Activated T-helper 2 cell treated with anti-CD3 and anti-CD28 coated beads, Interferon-gamma antibody, Interleukin-2, Interleukin-4, amounts not matched to agents 10 μg/mL and 5 μg/mL and 100 μg/mL, durations not matched to agents 14 hours and 24 hours and 36 hours (primary cell): ENCODE results near the gene ARIH1. TPM values are rescaled to one million over a fixed set of nuclear protein-coding genes. Genes with fewer than 3 reads are reported as not detected.
"Not testable (repeated sequence)": the region's sequence is repeated elsewhere in the genome, so short reads cannot be mapped to it uniquely, and the experiment has no call there.

Experiments
- DNase-seq: peaks from one replicate; pipeline ENCODE4 v3.0.0; 2021; ENCODE audit warnings: low spot score
- H3K27ac Mint-ChIP-seq: one replicate; pipeline ENCODE4 v1.8.0; 2021; ENCODE audit warnings: mixed read lengths
- H3K27me3 Mint-ChIP-seq: one replicate; pipeline ENCODE4 v1.8.0; 2021; ENCODE audit warnings: low read depth, mixed read lengths
- H3K36me3 Mint-ChIP-seq: one replicate; pipeline ENCODE4 v1.8.0; 2021; ENCODE audit warnings: low read depth, mixed read lengths
- H3K4me1 Mint-ChIP-seq: one replicate; pipeline ENCODE4 v1.8.0; 2021; ENCODE audit warnings: low read depth, mixed read lengths
- H3K4me3 Mint-ChIP-seq: one replicate; pipeline ENCODE4 v1.8.0; 2021; ENCODE audit warnings: low read depth, mild to moderate bottlenecking, moderate library complexity, mixed read lengths
- H3K9me3 Mint-ChIP-seq: one replicate; pipeline ENCODE4 v1.8.0; 2021; ENCODE audit warnings: mixed read lengths
- intact Hi-C: fragments of 100-400 bp; cut with micrococcal nuclease; formaldehyde crosslinking; loops from one replicate; pipeline ENCODE4 v1.15.1; 2023
- total RNA-seq: library from RNA; stranded (reverse); gene quantifications from 2 replicates; pipeline ENCODE4 v1.2.3, GENCODE V29; 2022

ARIH1 gene, protein sequence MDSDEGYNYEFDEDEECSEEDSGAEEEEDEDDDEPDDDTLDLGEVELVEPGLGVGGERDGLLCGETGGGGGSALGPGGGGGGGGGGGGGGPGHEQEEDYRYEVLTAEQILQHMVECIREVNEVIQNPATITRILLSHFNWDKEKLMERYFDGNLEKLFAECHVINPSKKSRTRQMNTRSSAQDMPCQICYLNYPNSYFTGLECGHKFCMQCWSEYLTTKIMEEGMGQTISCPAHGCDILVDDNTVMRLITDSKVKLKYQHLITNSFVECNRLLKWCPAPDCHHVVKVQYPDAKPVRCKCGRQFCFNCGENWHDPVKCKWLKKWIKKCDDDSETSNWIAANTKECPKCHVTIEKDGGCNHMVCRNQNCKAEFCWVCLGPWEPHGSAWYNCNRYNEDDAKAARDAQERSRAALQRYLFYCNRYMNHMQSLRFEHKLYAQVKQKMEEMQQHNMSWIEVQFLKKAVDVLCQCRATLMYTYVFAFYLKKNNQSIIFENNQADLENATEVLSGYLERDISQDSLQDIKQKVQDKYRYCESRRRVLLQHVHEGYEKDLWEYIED
- total RNA-seq: 139 and 141 TPM in 2 replicates

DNA sequence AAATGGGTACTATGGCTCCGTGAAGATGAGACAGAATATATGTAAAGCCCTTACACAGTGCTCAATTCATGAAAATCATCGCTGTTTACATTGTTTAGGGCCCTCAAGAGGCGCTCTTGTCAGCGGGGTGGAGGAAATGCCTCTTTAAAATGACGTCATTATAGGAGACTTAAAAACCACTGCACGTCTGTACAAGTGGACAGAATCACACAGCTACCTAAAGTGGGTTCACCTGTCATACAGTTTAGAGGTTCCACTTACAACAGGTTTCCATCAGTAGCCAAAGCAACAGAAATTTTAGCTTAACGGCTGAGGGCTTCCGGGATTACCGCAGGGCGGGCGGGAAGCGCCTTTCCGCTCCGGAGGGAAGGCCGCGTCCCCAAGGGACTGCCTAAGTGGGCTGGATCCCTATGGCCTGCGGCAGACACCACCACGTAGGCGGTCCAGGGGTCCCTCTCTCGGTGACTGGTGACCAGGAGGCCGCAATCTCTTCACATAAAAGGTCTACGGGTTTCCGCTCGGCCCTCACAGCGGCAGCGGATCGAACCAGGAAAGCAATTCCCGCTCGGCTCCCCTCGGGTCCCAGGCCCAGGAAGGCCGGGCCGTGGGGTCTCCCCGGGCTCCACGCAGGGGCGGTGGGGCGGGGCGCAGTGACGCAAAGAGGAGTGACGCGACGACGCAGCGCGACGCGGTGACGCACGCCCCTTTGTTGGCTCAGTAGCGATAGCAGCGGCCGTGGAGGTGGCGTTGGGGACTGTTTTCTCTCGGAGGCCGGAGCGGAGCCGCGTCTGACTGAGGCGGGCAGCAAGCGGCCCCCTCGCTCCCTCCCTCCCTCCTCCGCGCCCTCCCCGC lies at the start of gene ARIH1:
Gene ARIH1, plus strand, starts transcription at position 717 of the 852 bp plus-strand sequence. CDS start 310 bp downstream, outside the sequence.
- Mint-ChIP-seq H3K9me3 (no peaks in the 10 kb centered on the region), H3K27ac (peak within 1 kb of the TSS; percentile 99), H3K4me1 (peaks cover 31% of the 10 kb centered on the region), H3K27me3 (no peaks in the 10 kb centered on the region), H3K36me3 (peaks cover 36% of the 10 kb centered on the region), H3K4me3 (peak within 1 kb of the TSS; percentile 95)
- intact Hi-C loops: loop anchor here (1.0 to 5.0 kb wide), 5 partner anchors 98 to 357 kb away; partner anchors contain the start of genes ADPGK, HEXA, MYO9A and PARP6
- peak; percentile 95 for DNase-seq

DNA sequence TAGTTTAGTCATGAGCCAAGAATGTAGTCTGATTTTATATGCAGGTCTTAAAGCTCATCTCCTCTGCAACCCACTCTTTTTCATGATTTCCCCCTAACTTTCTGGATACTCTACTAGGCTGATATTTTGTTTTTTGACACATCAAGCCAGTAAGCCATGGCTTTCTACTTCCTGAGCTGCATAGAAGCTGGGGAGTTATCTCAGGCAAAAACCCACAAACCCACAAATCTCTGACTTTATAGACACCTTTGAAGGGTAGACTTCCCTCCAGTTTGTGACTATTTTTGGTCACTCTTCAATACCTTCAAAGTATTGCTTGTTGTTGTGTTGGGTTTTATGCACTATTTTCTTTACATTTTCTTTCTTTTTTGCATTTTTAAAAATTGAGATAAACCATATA lies 47.4 kb upstream of the ARIH1 start:
- H3K27me3 Mint-ChIP-seq: peaks cover 14% of the 10 kb centered on the region
- H3K27ac Mint-ChIP-seq: no peak overlapping the region
- H3K36me3 Mint-ChIP-seq: no peaks in the 10 kb centered on the region
- H3K4me3 Mint-ChIP-seq: no peak overlapping the region
- H3K9me3 Mint-ChIP-seq: peaks cover 14% of the 10 kb centered on the region
- H3K4me1 Mint-ChIP-seq: peaks cover 2% of the 10 kb centered on the region
- DNase-seq: no peak
- intact Hi-C loops: no loop called here

DNA sequence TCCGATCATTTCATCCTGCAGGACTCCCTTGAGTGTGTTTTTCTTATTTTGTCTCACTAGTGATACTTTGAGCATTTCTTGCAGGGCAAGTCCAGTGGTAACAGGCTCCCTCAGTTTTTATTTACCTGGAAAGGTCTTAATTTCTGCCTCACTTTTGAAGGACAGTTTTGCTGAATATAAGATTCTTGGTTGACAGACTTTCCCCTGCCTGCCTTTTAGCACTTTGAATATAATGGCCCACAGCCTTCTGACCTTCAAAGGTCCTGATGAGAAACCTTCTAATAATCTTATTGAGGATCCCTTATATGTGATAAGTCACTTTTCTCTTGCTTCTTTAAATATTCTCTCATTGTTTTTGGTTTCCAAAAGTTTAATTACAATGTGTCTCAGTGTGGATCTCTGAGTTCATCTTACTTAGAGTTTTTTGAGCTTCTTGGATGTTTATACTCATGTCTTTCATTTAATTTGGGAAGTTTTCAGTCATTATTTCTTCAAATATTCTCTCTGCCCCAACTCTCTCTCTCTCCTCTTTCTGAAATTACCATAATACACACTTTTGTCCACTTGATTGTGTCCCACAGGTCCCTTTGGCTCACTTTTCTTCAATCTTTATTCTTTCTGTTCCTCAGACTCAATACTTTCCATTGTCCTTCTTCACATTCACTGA lies 36.3 kb upstream of the ARIH1 start:
- Mint-ChIP-seq H3K36me3 (no peaks in the 10 kb centered on the region), H3K4me3 (no peak overlapping the region), H3K27ac (no peak overlapping the region), H3K9me3 (peaks cover 13% of the 10 kb centered on the region), H3K27me3 (peaks cover 12% of the 10 kb centered on the region), H3K4me1 (no peaks in the 10 kb centered on the region)
- DNase-seq: no peak
- intact Hi-C loops: no loop called here

DNA sequence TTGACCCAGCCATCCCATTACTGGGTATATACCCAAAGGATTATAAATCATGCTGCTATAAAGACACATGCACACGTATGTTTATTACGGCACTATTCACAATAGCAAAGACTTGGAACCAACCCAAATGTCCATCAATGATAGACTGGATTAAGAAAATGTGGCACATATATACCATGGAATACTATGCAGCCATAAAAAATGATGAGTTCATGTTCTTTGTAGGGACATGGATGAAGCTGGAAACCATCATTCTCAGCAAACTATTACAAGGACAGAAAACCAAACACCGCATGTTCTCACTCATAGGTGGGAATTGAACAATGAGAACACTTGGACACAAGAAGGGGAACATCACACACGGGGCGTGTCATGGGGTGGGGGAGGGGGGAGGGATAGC lies 31.3 kb upstream of the ARIH1 start:
- H3K9me3 Mint-ChIP-seq, H3K36me3 Mint-ChIP-seq, H3K4me1 Mint-ChIP-seq, H3K27ac Mint-ChIP-seq, H3K27me3 Mint-ChIP-seq, intact Hi-C loops, DNase-seq, H3K4me3 Mint-ChIP-seq: not testable (repeated sequence)

DNA sequence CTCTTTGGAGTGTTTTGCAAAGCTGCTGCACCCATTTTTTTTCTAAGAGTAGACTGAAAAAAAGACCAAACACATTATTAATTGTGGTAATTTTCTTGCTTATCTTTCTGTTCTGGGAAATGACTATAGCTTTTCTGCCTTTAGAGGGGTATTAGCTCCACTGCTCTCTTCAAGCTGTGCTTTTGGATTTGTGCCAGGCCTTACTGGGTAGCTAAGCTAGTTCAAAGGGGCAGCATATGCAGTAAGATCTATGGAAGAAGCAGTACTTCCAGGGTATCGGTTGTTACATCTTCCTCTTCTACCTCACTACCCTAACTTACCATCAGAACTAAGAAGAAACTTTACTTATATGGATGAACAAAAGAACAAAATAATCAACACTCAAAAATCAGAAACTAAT lies 28.7 kb upstream of the ARIH1 start:
- no peaks in the 10 kb centered on the region for H3K36me3 Mint-ChIP-seq
- no peaks in the 10 kb centered on the region for H3K9me3 Mint-ChIP-seq
- no peaks in the 10 kb centered on the region for H3K4me1 Mint-ChIP-seq
- H3K4me3 Mint-ChIP-seq: no peak overlapping the region
- no peak for DNase-seq
- no peak overlapping the region for H3K27ac Mint-ChIP-seq
- peaks cover 6% of the 10 kb centered on the region for H3K27me3 Mint-ChIP-seq
- intact Hi-C loops: no loop called here

DNA sequence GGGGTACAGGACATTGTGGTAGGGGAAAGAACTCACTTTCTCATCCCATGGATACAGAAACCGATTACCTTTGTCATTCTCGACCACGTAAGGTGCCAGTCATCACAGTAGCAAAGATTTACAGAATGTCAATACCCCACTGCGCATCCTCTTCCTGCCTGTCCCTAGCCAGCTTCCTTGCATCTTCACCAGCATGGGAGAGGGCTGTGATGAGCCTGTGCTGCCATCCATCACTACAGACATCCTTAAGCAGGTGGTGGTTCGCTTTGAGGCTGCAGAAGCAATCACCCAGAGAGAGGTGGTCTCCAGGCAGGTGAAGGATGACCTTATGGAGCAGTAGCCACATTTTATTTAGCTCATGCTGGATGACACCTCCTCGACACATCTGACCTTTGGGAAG lies 23.3 kb upstream of the ARIH1 start:
- H3K27ac Mint-ChIP-seq: no peak overlapping the region
- H3K27me3 Mint-ChIP-seq: peaks cover 10% of the 10 kb centered on the region
- DNase-seq: no peak
- no peaks in the 10 kb centered on the region for H3K4me1 Mint-ChIP-seq
- no peaks in the 10 kb centered on the region for H3K36me3 Mint-ChIP-seq
- intact Hi-C loops: no loop called here
- H3K4me3 Mint-ChIP-seq: no peak overlapping the region
- H3K9me3 Mint-ChIP-seq: no peaks in the 10 kb centered on the region

DNA sequence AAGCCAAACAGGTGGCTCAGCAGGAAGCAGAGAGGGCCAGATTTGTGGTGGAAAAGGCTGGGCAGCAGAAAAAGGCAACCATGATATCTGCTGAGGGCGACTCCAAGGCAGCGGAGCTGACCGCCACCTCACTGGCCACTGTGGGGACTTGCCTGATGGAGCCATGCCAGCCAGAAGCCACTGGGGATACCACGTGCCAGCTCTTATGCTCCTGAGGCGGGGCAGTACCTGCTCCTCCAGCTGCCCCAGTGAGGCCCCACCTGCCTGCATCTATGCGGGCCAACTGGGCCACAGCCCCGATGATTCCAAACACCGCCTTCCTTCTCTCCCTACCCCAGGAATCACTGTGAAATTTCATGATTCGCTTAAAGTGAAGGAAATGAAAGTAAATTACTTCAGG lies 22.9 kb upstream of the ARIH1 start:
- Mint-ChIP-seq H3K27me3 (peaks cover 10% of the 10 kb centered on the region), H3K9me3 (no peaks in the 10 kb centered on the region), H3K4me1 (no peaks in the 10 kb centered on the region), H3K36me3 (no peaks in the 10 kb centered on the region), H3K4me3 (no peak overlapping the region), H3K27ac (no peak overlapping the region)
- DNase-seq: no peak
- intact Hi-C loops: no loop called here

DNA sequence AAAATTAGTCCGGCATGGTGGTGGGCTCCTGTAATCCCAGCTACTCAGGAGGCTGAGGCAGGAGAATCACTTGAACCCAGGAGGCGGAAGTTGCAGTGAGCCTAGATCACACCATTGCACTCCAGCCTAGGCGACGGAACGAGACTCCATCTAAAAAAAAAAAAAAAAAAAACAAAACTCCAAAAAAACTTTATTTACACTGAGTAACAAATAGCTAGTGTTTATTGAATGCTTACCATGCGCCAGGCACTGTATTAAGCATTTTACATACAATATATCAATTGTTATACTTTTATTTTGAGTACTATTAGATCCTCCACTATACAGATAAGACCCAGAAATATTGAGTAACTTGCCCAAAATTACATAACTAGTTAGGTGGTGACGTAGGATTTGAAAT lies 17.4 kb upstream of the ARIH1 start:
- Mint-ChIP-seq H3K4me1 (peaks cover under 1% of the 10 kb centered on the region), H3K27ac (no peak overlapping the region), H3K36me3 (no peaks in the 10 kb centered on the region), H3K27me3 (peaks cover 6% of the 10 kb centered on the region), H3K9me3 (no peaks in the 10 kb centered on the region), H3K4me3 (no peak overlapping the region)
- DNase-seq: no peak
- intact Hi-C loops: no loop called here

DNA sequence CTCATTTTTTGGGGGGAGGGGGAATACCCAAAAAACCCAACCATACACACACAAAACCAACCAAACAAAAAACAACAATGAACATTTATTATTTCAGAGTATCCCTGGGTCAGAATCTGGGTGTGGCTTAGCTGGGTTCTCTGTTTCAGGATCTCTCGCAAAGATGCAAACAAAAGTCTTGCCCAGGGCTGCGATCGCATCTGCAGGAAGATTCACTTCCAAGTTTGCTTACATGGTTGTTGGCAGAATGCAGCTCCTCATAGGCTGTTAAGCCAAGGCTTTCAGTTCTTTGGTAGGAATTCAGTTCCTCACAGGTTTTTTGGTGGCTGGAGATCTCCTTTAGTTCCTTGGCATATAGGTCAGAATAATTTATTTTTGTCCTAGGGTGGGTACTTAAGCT lies 13.7 kb upstream of the ARIH1 start:
- Mint-ChIP-seq H3K27ac (no peak overlapping the region), H3K9me3 (no peaks in the 10 kb centered on the region), H3K4me1 (peaks cover 8% of the 10 kb centered on the region), H3K27me3 (no peaks in the 10 kb centered on the region), H3K36me3 (no peaks in the 10 kb centered on the region), H3K4me3 (no peak overlapping the region)
- no peak for DNase-seq
- intact Hi-C loops: no loop called here

DNA sequence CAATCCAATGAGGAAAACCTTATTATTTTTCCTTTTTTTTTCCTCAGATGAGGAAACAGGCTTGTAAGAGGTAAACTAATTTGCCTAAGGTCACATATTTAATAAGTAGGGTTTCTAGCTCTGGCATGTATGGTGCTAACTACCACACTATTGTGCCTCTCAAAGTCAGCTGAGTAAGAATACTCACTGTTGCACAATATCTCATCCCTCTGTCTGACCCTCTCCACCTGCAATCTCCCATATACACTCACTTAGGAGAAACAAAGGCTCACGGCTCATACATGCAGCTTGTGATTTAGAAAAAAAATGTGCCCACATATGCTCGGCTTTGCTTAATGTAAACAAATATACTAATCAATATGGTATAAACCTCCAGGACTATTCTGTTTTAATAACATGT lies 10.4 kb upstream of the ARIH1 start:
- Mint-ChIP-seq H3K27ac (no peak overlapping the region), H3K27me3 (no peaks in the 10 kb centered on the region), H3K36me3 (no peaks in the 10 kb centered on the region), H3K4me1 (peaks cover 8% of the 10 kb centered on the region), H3K4me3 (no peak overlapping the region), H3K9me3 (no peaks in the 10 kb centered on the region)
- intact Hi-C loops: no loop called here
- no peak for DNase-seq

DNA sequence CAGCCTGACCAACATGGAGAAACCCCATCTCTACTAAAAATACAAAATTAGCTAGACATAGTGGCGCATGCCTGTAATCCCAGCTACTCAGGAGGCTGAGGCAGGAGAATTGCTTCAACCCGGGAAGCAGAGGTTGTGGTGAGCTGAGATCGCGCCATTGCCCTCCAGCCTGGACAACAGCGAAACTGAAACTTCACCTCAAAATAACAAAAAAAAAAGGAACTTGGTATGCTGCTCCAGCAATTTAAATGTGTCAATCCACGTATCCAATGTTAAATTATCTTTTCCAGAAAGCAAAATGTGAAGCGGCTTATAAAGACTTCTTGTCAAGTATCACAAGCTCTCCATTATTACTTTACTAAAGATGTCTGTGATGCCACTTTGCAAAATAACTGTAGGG lies 9.9 kb upstream of the ARIH1 start:
- no peak overlapping the region for H3K4me3 Mint-ChIP-seq

DNA sequence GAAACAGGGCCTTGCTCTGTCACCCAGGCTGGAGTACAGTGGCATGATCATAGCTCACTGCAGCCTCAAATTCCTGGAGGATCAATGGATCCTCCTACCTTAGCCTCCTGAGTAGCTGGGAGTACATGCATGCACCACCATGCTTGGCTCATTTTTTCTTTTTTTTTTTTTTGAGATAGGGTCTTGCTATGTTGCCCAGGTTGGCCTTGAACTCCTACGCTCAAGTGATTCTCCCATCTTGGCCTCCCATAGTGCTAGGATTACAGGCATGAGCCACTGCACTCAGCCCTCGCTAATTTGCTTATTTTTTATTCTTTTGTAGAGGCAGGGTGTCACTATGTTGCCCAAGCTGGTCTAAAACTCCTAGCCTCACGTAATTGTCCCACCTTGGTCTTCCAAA lies 6.0 kb upstream of the ARIH1 start:
- intact Hi-C loops: no loop called here
- no peak for DNase-seq
- H3K27ac Mint-ChIP-seq: no peak overlapping the region
- no peaks in the 10 kb centered on the region for H3K9me3 Mint-ChIP-seq
- H3K4me1 Mint-ChIP-seq: peaks cover 7% of the 10 kb centered on the region
- H3K27me3 Mint-ChIP-seq: no peaks in the 10 kb centered on the region
- H3K4me3 Mint-ChIP-seq: no peak overlapping the region
- H3K36me3 Mint-ChIP-seq: no peaks in the 10 kb centered on the region

More for the DNA sequence above, 9.9 kb upstream of the ARIH1 start:
- Mint-ChIP-seq H3K27me3 (no peaks in the 10 kb centered on the region), H3K4me1 (peaks cover 8% of the 10 kb centered on the region), H3K36me3 (no peaks in the 10 kb centered on the region), H3K27ac (no peak overlapping the region), H3K9me3 (no peaks in the 10 kb centered on the region)
- intact Hi-C loops: no loop called here
- DNase-seq: no peak
